Sigmoid colon (tissue), 7 donors: Measurements from ENCODE around the gene COL6A1. TPM values are rescaled to one million over a fixed set of nuclear protein-coding genes. Genes with fewer than 3 reads are reported as not detected.
A peak's percentile ranks its signal among the peaks of the same experiment; 100 is the strongest.

Experiments used
- DNase-seq: peaks from one replicate; pipeline ENCODE4 v3.0.0-alpha.2; 2019
- H3K27ac ChIP-seq, 4 donors: fragments of 200-600 bp; sonication (generic); one replicate each; pipeline ENCODE4 v1.5.1; 2016 to 2019; ENCODE audit warnings: mild to moderate bottlenecking in 1 of 4
- H3K27me3 ChIP-seq, 3 donors: fragments of 200-600 bp; sonication (generic); one replicate each; pipeline ENCODE4 v1.5.1; 2019; ENCODE audit warnings: mild to moderate bottlenecking in 1 of 3
- H3K36me3 ChIP-seq, 4 donors: fragments of 200-600 bp; sonication (generic); one replicate each; pipeline ENCODE4 v1.5.1; 2016 to 2019
- H3K4me1 ChIP-seq, 4 donors: fragments of 200-600 bp; sonication (generic); one replicate each; pipeline ENCODE4 v1.5.1; 2017 to 2019
- H3K4me3 ChIP-seq, 4 donors: fragments of 200-600 bp; sonication (generic); one replicate each; pipeline ENCODE4 v1.5.1; 2017 to 2019; ENCODE audit warnings: mild to moderate bottlenecking in 2 of 4, moderate library complexity in 1 of 4
- H3K9me3 ChIP-seq, 4 donors: fragments of 200-600 bp in 3 of 4; sonication (generic) in 3 of 4; one replicate each; pipeline versions ENCODE4 v1.5.1 to v1.6.1; 2013 to 2019
- CTCF ChIP-seq, 4 experiments: fragments of 450-650 bp in 3 of 4; fragments of 200-600 bp in 1 of 4; IDR thresholded peaks; one replicate each; pipeline ENCODE4 v1.5.1; 2016 to 2019; ENCODE audit warnings: antibody characterized with exemption in 4 of 4, mild to moderate bottlenecking in 3 of 4, moderate library complexity in 2 of 4
- EP300 ChIP-seq, 4 donors: sonication (generic); formaldehyde crosslinking; IDR thresholded peaks; one replicate each; pipeline ENCODE4 v1.6.1; 2017; ENCODE audit warnings: antibody characterized with exemption in 4 of 4
- POLR2A ChIP-seq, 2 donors: fragments of 450-650 bp; IDR thresholded peaks; one replicate each; pipeline ENCODE4 v1.6.1; 2016; ENCODE audit warnings: antibody characterized with exemption in 2 of 2, mild to moderate bottlenecking in 2 of 2, moderate library complexity in 2 of 2
- POLR2AphosphoS5 ChIP-seq, 4 donors: sonication (generic); formaldehyde crosslinking; IDR thresholded peaks; one replicate each; pipeline ENCODE4 v1.6.1; 2017; ENCODE audit warnings: antibody characterized with exemption in 4 of 4
- WGBS, 2 donors: extraction: QIAGEN DNeasy Blood & Tissue Kit; methylation state at CpG; one replicate each; pipeline ENCODE4 v1.1.7; 2013; 5-methylcytosine and 5-hydroxymethylcytosine counted together
- intact Hi-C: fragments of 100-400 bp; cut with DNase I; formaldehyde crosslinking; loops from one replicate; pipeline ENCODE4 v1.15.1; 2023
- polyA plus RNA-seq, 3 donors: library from polyadenylated mRNA; stranded (reverse); fragments of 200-250 nt; gene quantifications; one replicate each; pipeline ENCODE4 v1.2.3, GENCODE V29; 2013
- total RNA-seq, 4 donors: library from RNA; depleted of rRNA; stranded (reverse); fragments of >200 nt; gene quantifications; one replicate each; pipeline ENCODE4 v1.1.0, GENCODE V29; 2016
- donor health status: healthy with polysubstance abuse.
- donor health status: Bipolar disorder and iron deficiency.
- donor health status: healthy.

The COL6A1 gene
- total and polyA plus RNA-seq, 7 donors, result 14.3 to 1,755 (median 622) TPM

GRCh38 chr21:45993210-45994085, 11.9 kb downstream of the COL6A1 start:
- TF ChIP-seq EP300 (IDR thresholded peaks at IDR 0.05) (no peak), POLR2AphosphoS5 (IDR thresholded peaks at IDR 0.05) (peak in 1 of 4 donors; percentile 18)
- peaks cover 75 to 100% (median 85%) of the 10 kb centered on the region in 4 donors for H3K36me3 ChIP-seq
- peak; percentile 80 for DNase-seq
- no peaks in the 10 kb centered on the region for H3K27me3 ChIP-seq
- 76 to 88% methylated on average over 44 of the region's 44 CpGs for WGBS, 2 donors
- H3K9me3 ChIP-seq, result no peaks in the 10 kb centered on the region
- intact Hi-C loops, result no loop called here
- H3K27ac ChIP-seq, result peak overlapping the region; percentile 73 to 80 (median 79)
- peaks cover 0 to 86% (median 75%) of the 10 kb centered on the region in 4 donors for H3K4me1 ChIP-seq
- H3K4me3 ChIP-seq, result no peak overlapping the region

GRCh38 chr21:45994086-45994661, 12.6 kb downstream of the COL6A1 start:
- peak; percentile 64 for DNase-seq
- H3K4me3 ChIP-seq, result no peak overlapping the region
- peaks cover 0 to 86% (median 74%) of the 10 kb centered on the region in 4 donors for H3K4me1 ChIP-seq
- peak overlapping the region; percentile 73 to 80 (median 79) for H3K27ac ChIP-seq
- H3K9me3 ChIP-seq, result no peaks in the 10 kb centered on the region
- 91% methylated on average over 24 of the region's 24 CpGs for WGBS, 2 donors
- peaks cover 77 to 100% (median 87%) of the 10 kb centered on the region in 4 donors for H3K36me3 ChIP-seq
- intact Hi-C loops, result no loop called here
- no peak for TF ChIP-seq EP300 (IDR thresholded peaks at IDR 0.05)
- TF ChIP-seq POLR2AphosphoS5 (IDR thresholded peaks at IDR 0.05), result peak in 1 of 4 donors; percentile 45
- no peaks in the 10 kb centered on the region for H3K27me3 ChIP-seq

DNA sequence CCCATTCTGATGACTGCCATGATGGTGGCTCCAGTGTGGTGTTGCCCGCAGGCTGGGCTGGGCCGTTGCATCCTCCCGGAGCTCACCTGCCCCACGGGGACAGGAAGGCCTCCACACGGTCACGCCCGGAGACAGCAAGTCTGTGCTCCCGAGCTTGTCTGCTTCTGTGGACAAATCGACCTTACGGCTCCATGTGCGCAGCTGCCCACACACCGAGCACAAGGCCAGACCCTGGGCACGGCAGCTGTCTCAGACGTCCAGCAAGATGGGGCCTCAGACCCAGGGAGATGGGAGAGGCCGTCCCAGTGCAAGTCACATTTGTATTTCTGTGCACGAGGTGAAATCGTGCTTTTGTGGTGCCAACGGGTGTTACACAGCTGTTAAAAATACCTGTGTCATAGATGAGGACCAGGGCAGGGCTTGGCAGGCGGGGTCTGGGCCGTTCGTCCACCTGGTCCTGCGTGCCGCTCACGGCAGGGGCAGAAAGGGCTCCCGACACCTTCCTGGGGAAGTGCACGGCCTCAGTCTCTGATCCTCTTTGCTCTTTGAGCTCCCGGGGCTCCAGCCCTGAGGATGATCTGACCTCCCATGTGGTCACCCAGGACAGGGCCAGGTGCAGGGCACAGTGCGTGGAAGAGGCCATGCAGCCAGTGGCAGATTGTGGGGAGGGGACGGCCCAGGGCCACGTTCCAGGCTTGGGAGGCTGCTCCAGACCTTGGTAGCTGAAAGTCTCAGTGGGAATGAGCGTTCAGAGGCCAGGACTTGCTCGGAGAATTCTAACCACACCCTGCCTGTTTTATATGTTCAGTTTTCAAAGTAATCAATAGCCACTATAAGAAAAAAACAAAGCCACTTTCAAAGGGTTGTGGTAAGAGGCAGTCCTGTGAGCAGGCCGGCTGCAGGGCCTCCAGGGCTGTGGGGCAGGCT, 13.5 kb downstream of the COL6A1 start:
- 62 to 82% methylated on average over 33 of the region's 33 CpGs for WGBS, 2 donors

DNA sequence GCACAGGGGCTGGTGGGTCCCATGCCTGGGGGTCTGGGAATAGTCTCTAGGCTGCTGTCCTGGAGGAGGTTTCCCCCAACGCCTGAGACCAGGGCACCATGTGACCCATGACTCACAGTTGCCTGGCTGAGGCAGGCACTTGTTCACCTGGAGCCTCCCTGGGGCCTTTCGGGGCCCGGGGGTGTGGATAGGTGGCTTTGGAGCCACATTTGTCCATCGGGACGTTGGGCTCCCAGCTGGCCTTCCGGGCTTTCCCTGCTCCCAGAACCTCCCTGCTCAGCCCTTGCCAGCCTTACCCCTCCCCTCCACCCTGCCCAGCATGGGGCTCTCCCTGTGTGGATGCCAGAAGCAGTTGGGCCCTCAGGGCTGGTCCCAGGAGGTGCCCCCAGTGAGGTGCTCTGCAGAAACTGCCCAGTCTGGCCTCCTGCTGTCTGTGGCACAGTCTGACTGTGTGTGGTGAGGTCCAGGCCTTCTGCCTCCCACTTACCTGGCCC, 14.2 kb downstream of the COL6A1 start:
- Histone ChIP-seq H3K36me3 (peaks cover 68 to 96% (median 83%) of the 10 kb centered on the region in 4 donors), H3K4me1 (peaks cover 0 to 83% (median 66%) of the 10 kb centered on the region in 4 donors), H3K9me3 (no peaks in the 10 kb centered on the region), H3K27ac (peak overlapping the region; percentile 73 to 80 (median 79)), H3K27me3 (no peaks in the 10 kb centered on the region), H3K4me3 (no peak overlapping the region)
- DNase-seq, result peak; percentile 73
- TF ChIP-seq CTCF (IDR thresholded peaks at IDR 0.05) (no peak), EP300 (IDR thresholded peaks at IDR 0.05) (no peak), POLR2A (IDR thresholded peaks at IDR 0.05) (no peak), POLR2AphosphoS5 (IDR thresholded peaks at IDR 0.05) (no peak)
- intact Hi-C loops, result no loop called here
- 70 to 74% methylated on average over 6 of the region's 6 CpGs for WGBS, 2 donors

More for the DNA sequence above, 13.5 kb downstream of the COL6A1 start:
- no peaks in the 10 kb centered on the region for H3K9me3 ChIP-seq
- peaks cover 71 to 98% (median 83%) of the 10 kb centered on the region in 4 donors for H3K36me3 ChIP-seq
- peak; percentile 69 for DNase-seq
- H3K4me1 ChIP-seq, result peaks cover 0 to 83% (median 70%) of the 10 kb centered on the region in 4 donors
- H3K27ac ChIP-seq, result peak overlapping the region; percentile 73 to 80 (median 79)
- no peak overlapping the region for H3K4me3 ChIP-seq
- H3K27me3 ChIP-seq, result no peaks in the 10 kb centered on the region
- TF ChIP-seq POLR2AphosphoS5 (IDR thresholded peaks at IDR 0.05) (peak in 1 of 4 donors; percentile 45), EP300 (IDR thresholded peaks at IDR 0.05) (no peak), CTCF (IDR thresholded peaks at IDR 0.05) (no peak)
- intact Hi-C loops, result no loop called here
